ENCODE results near the gene WIPI1. TPM values are rescaled to one million over a fixed set of nuclear protein-coding genes. Genes with fewer than 3 reads are reported as not detected.
"Not testable (repeated sequence)": the region's sequence is repeated elsewhere in the genome, so short reads cannot be mapped to it uniquely, and the experiment has no call there.

WIPI1 gene
- total and polyA plus RNA-seq, 2 experiments from 2014 or later, result 67.4 to 79.6 TPM

DNA sequence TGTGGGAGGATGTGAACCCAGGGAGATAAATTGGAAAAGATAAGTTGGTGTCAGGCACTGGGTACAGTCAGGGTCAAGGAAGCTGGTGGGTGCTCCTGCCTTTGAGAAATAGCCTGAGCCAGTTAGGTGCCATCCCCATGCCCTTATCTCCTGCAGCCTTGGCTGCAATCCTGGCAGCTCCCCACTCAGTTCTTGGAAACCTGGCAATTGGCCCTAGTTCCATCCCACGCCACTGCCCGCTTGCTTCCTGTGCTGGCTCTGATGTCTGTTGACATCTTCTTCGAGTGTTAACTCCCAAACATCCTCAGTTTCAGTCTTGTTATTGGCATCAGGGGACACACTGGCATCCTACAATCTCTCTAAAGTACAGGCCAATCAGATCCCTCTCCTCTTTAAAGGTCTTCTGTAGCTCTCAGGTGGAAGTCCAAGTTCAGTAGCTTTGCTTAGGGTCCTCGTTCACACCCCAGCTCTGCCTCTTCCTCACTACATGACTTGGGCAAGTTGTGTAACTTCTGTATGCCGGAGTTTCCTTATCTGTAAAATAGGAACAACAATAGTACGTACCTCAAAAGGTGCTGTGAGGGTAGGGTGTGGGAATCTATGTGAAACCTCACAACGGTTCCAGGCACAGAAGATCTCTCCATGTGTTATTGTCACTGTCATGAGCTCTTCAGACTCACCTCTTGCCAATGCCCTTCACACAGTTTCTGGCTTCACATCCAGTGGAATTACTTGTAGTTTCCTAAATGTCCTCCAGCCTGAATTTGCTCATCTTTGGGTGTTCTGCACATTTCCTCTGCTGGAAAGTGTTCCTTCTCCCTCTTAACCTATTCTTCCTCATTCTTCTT is 41.4 kb upstream of the WIPI1 start:
- 86% methylated on average over 7 of the region's 7 CpGs for WGBS (ENCODE audit: low lambda C conversion rate, missing lambda C conversion rate)
- Histone ChIP-seq H3K9me3 (ENCODE audit: low read depth) (no peaks in the 10 kb centered on the region), H2AFZ (no peak overlapping the region), H3K79me2 (no peaks in the 10 kb centered on the region), H3K27ac (no peak overlapping the region), H3K9me2 (replicated peaks; ENCODE audit: insufficient read depth) (no peaks in the 10 kb centered on the region), H3K4me1 (ENCODE audit: insufficient read depth) (no peaks in the 10 kb centered on the region), H3K27me3 (no peaks in the 10 kb centered on the region), H3K36me3 (replicated peaks; ENCODE audit: insufficient read depth, low read depth) (no peaks in the 10 kb centered on the region), H3K4me2 (no peak overlapping the region), H4K20me1 (ENCODE audit: insufficient read depth, poor library complexity, severe bottlenecking) (no peaks in the 10 kb centered on the region), H3K4me3 (no peak overlapping the region)
- no peak for DNase-seq (ENCODE audit: low spot score)
- TF ChIP-seq EZH2phosphoT487 (IDR thresholded peaks at IDR 0.05; ENCODE audit: low read depth, severe bottlenecking, unreplicated experiment), result no peak
- TF ChIP-seq, protein P1, sequence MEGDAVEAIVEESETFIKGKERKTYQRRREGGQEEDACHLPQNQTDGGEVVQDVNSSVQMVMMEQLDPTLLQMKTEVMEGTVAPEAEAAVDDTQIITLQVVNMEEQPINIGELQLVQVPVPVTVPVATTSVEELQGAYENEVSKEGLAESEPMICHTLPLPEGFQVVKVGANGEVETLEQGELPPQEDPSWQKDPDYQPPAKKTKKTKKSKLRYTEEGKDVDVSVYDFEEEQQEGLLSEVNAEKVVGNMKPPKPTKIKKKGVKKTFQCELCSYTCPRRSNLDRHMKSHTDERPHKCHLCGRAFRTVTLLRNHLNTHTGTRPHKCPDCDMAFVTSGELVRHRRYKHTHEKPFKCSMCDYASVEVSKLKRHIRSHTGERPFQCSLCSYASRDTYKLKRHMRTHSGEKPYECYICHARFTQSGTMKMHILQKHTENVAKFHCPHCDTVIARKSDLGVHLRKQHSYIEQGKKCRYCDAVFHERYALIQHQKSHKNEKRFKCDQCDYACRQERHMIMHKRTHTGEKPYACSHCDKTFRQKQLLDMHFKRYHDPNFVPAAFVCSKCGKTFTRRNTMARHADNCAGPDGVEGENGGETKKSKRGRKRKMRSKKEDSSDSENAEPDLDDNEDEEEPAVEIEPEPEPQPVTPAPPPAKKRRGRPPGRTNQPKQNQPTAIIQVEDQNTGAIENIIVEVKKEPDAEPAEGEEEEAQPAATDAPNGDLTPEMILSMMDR (IDR thresholded peaks at IDR 0.05; ENCODE audit: poor library complexity), result no peak
- no peak for TF ChIP-seq EZH2 (IDR thresholded peaks at IDR 0.05; ENCODE audit: borderline replicate concordance)

DNA sequence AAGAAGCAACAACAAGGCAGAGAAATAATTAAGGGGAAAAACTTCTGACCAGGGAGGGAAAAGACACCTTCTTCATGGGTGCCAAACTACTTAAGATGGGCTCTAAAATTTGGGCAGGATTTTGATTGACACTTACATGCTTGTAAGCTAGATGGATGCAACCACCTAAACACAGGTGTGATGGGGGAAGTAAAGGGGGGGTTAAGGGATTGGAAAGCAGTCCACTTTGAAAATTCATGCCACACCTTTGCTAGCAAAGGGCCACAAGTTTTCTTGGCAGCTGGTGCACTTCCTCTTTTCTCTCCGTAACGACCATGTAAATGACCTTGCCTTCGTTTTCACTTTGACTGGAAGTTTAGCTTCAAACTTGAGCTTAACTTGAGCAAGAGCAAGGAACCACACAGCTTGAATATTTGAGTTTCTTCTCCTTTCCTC is 40.6 kb upstream of the WIPI1 start:
- H3K27me3 ChIP-seq, result no peaks in the 10 kb centered on the region
- no peaks in the 10 kb centered on the region for H3K9me3 ChIP-seq (ENCODE audit: low read depth)
- WGBS (ENCODE audit: low lambda C conversion rate, missing lambda C conversion rate), result 58% methylated on average over 3 of the region's 3 CpGs
- H3K36me3 ChIP-seq (replicated peaks; ENCODE audit: insufficient read depth, low read depth), result no peaks in the 10 kb centered on the region
- no peak overlapping the region for H3K4me2 ChIP-seq
- H4K20me1 ChIP-seq (ENCODE audit: insufficient read depth, poor library complexity, severe bottlenecking), result no peaks in the 10 kb centered on the region
- H3K9me2 ChIP-seq (replicated peaks; ENCODE audit: insufficient read depth), result no peaks in the 10 kb centered on the region
- H3K4me1 ChIP-seq (ENCODE audit: insufficient read depth), result no peaks in the 10 kb centered on the region
- H3K79me2 ChIP-seq, result no peaks in the 10 kb centered on the region
- DNase-seq (ENCODE audit: low spot score), result no peak
- no peak overlapping the region for H3K4me3 ChIP-seq
- no peak overlapping the region for H2AFZ ChIP-seq
- no peak overlapping the region for H3K27ac ChIP-seq
- no peak for TF ChIP-seq EZH2phosphoT487 (IDR thresholded peaks at IDR 0.05; ENCODE audit: low read depth, severe bottlenecking, unreplicated experiment)
- TF ChIP-seq EZH2 (IDR thresholded peaks at IDR 0.05; ENCODE audit: borderline replicate concordance), result no peak
- TF ChIP-seq, protein P1 (IDR thresholded peaks at IDR 0.05; ENCODE audit: poor library complexity), result no peak

DNA sequence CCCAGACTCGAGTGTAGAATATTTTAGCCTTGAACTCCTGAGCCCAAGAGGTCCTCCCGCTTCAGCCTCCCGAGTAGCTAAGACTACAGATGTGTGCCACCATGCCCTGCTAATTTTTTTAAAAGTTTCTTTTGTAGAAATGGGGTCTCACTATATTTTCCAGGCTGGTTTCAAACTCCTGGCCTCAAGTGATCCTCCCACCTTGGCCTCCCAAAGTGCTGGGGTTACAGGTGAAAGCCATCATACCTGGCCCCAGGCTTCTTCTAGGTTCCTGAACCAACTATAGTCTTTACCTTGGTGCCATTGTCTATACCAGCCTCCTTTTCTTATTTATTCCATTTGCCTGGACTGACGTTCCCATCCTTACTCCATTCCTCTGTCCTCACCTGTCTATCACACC is 37.8 kb upstream of the WIPI1 start:
- no peaks in the 10 kb centered on the region for H3K36me3 ChIP-seq (replicated peaks; ENCODE audit: insufficient read depth, low read depth)
- no peaks in the 10 kb centered on the region for H4K20me1 ChIP-seq (ENCODE audit: insufficient read depth, poor library complexity, severe bottlenecking)
- no peak overlapping the region for H3K4me2 ChIP-seq
- no peak for DNase-seq (ENCODE audit: low spot score)
- H3K9me3 ChIP-seq (ENCODE audit: low read depth), result no peaks in the 10 kb centered on the region
- H3K79me2 ChIP-seq, result no peaks in the 10 kb centered on the region
- TF ChIP-seq EZH2phosphoT487 (IDR thresholded peaks at IDR 0.05; ENCODE audit: low read depth, severe bottlenecking, unreplicated experiment) (no peak), EZH2 (IDR thresholded peaks at IDR 0.05; ENCODE audit: borderline replicate concordance) (no peak)
- TF ChIP-seq, protein P1 (IDR thresholded peaks at IDR 0.05; ENCODE audit: poor library complexity), result no peak
- no peak overlapping the region for H2AFZ ChIP-seq
- no peaks in the 10 kb centered on the region for H3K4me1 ChIP-seq (ENCODE audit: insufficient read depth)
- no peak overlapping the region for H3K27ac ChIP-seq
- no peaks in the 10 kb centered on the region for H3K9me2 ChIP-seq (replicated peaks; ENCODE audit: insufficient read depth)
- H3K27me3 ChIP-seq, result no peaks in the 10 kb centered on the region
- 94% methylated on average over 4 of the region's 4 CpGs for WGBS (ENCODE audit: low lambda C conversion rate, missing lambda C conversion rate)
- no peak overlapping the region for H3K4me3 ChIP-seq

GRCh38 chr17:68492394-68493054 is 35.2 kb upstream of the WIPI1 start:
- H4K20me1 ChIP-seq (ENCODE audit: insufficient read depth, poor library complexity, severe bottlenecking); H3K4me3 ChIP-seq; H3K27ac ChIP-seq; H3K4me1 ChIP-seq (ENCODE audit: insufficient read depth); H3K79me2 ChIP-seq; H3K9me2 ChIP-seq (replicated peaks; ENCODE audit: insufficient read depth); H2AFZ ChIP-seq; DNase-seq (ENCODE audit: low spot score); H3K9me3 ChIP-seq (ENCODE audit: low read depth); H3K27me3 ChIP-seq; H3K4me2 ChIP-seq; H3K36me3 ChIP-seq (replicated peaks; ENCODE audit: insufficient read depth, low read depth): not testable (repeated sequence)
- 96% methylated on average over 8 of the region's 8 CpGs for WGBS (ENCODE audit: low lambda C conversion rate, missing lambda C conversion rate)
